Activated T-helper 1 cell treated with Interleukin-2 at 50 U/mL for 16 hours (primary cell): ENCODE results near the gene ITGA1.
"Not testable (repeated sequence)": the region's sequence is repeated elsewhere in the genome, so short reads cannot be mapped to it uniquely, and the experiment has no call there.

Source experiments
- DNase-seq: peaks from one replicate; pipeline ENCODE4 v3.0.0-alpha.2; 2020; ENCODE audit warnings: low read depth

Gene ITGA1

GRCh38 chr5:52865991-52866390 lies 78.3 kb downstream of the ITGA1 start:
- DNase-seq, result not testable (repeated sequence)

- no peak for DNase-seq
Observed at GRCh38 chr5:52867809-52868208, 80.1 kb downstream of the ITGA1 start.

- no peak for DNase-seq
Observed at GRCh38 chr5:52868417-52868816, 80.7 kb downstream of the ITGA1 start.

GRCh38 chr5:52869391-52869790 lies 81.7 kb downstream of the ITGA1 start:
- no peak for DNase-seq

GRCh38 chr5:52870448-52870847 lies 82.7 kb downstream of the ITGA1 start:
- no peak for DNase-seq

- DNase-seq, result no peak
Observed at GRCh38 chr5:52875827-52876226, 88.1 kb downstream of the ITGA1 start.

- no peak for DNase-seq
Observed at GRCh38 chr5:52876456-52876855, 88.7 kb downstream of the ITGA1 start.

- DNase-seq, result no peak
Observed at GRCh38 chr5:52878656-52879055, 90.9 kb downstream of the ITGA1 start.

GRCh38 chr5:52880541-52880940 lies 92.8 kb downstream of the ITGA1 start:
- no peak for DNase-seq

- no peak for DNase-seq
Observed at GRCh38 chr5:52881468-52881867, 93.8 kb downstream of the ITGA1 start.

GRCh38 chr5:52883110-52883509 lies 95.4 kb downstream of the ITGA1 start:
- DNase-seq, result no peak

GRCh38 chr5:52884453-52884852 lies 96.7 kb downstream of the ITGA1 start:
- DNase-seq, result no peak

- no peak for DNase-seq
Observed at GRCh38 chr5:52885614-52886013, 97.9 kb downstream of the ITGA1 start.

GRCh38 chr5:52886206-52886605 lies 98.5 kb downstream of the ITGA1 start:
- DNase-seq, result no peak

GRCh38 chr5:52887066-52887465 lies 99.3 kb downstream of the ITGA1 start:
- no peak for DNase-seq

GRCh38 chr5:52888363-52888762 lies 100.6 kb downstream of the ITGA1 start:
- DNase-seq, result no peak

GRCh38 chr5:52892242-52892878 lies 104.6 kb downstream of the ITGA1 start:
- no peak for DNase-seq

GRCh38 chr5:52893105-52893504 lies 105.4 kb downstream of the ITGA1 start:
- DNase-seq, result no peak

GRCh38 chr5:52893863-52894262 lies 106.1 kb downstream of the ITGA1 start:
- DNase-seq, result no peak

GRCh38 chr5:52894451-52894850 lies 106.7 kb downstream of the ITGA1 start:
- no peak for DNase-seq

- DNase-seq, result no peak
Observed at GRCh38 chr5:52895075-52895474, 107.4 kb downstream of the ITGA1 start.

GRCh38 chr5:52895572-52896413 lies 108.1 kb downstream of the ITGA1 start:
- DNase-seq, result no peak

- DNase-seq, result no peak
Observed at GRCh38 chr5:52896534-52897237, 109.0 kb downstream of the ITGA1 start.
